GM12891 (cell line): ENCODE measurements around the gene VPS18.

ENCODE experiments used
- POLR2A ChIP-seq: IDR thresholded peaks from 2 replicates; pipeline ENCODE4 v1.6.1; 2011; ENCODE audit warnings: low read depth, low read length, control low read depth
- TAF1 ChIP-seq: IDR thresholded peaks from 2 replicates; pipeline ENCODE4 v1.6.1; 2011; ENCODE audit warnings: low read depth, low read length, control low read depth

DNA sequence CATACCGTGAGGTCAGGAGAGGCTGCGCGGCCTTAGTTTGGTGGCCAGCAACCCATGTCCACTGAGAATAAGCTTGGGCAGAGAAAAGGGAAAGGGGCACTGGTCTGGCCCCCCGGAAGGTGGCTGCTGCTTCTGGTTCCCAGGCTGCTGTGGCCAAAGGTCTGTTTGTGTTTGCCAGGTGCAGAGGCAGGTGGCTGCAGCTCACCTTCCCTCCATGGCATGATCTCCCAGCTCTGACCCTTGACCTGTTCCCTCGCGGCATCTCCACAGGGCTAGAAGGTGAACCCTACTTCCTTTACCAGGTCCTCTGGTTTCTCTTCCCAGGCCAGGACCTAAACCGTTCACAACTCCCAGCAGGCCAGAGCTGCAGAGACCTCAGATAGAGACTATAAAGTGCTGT lies 13.8 kb downstream of the VPS18 start:
- TF ChIP-seq POLR2A (no peak), TAF1 (no peak)
